SK-N-MC (cell line): ENCODE data around the gene CRISPLD2.
"Not testable (repeated sequence)": the region's sequence is repeated elsewhere in the genome, so short reads cannot be mapped to it uniquely, and the experiment has no call there.

Experiments used
- DNase-seq: peaks from one replicate; pipeline ENCODE4 v3.0.0-alpha.2; 2011; ENCODE audit warnings: low read depth, low spot score
- H3K27ac ChIP-seq: fragments of 200-600 bp; sonication (generic); 2 replicates; pipeline ENCODE4 v1.5.1; 2016; ENCODE audit warnings: mixed run types
- H3K36me3 ChIP-seq: fragments of 200-600 bp; sonication (generic); 2 replicates; pipeline ENCODE4 v1.6.1; 2017; ENCODE audit warnings: antibody characterized with exemption, low read length, mixed read lengths; ENCODE audit not compliant: insufficient read depth
- H3K4me3 ChIP-seq: fragments of 200-600 bp; sonication (generic); 2 replicates; pipeline ENCODE4 v1.5.1; 2016
- H3K9ac ChIP-seq: fragments of 200-600 bp; sonication (generic); 2 replicates; pipeline ENCODE4 v1.8.0; 2017; ENCODE audit warnings: mixed run types, mixed read lengths; ENCODE audit not compliant: insufficient read length
- H3K9me3 ChIP-seq: fragments of 200-600 bp; sonication (generic); 2 replicates; pipeline ENCODE4 v1.6.1; 2017; ENCODE audit warnings: low read depth, mild to moderate bottlenecking, antibody characterized with exemption, low read length, moderate library complexity, mixed read lengths
- EZH2 ChIP-seq: fragments of 200-600 bp; sonication (generic); IDR thresholded peaks from one replicate; pipeline ENCODE4 v1.6.1; 2017; ENCODE audit warnings: antibody characterized with exemption
- FOXP2 ChIP-seq: optimal IDR thresholded peaks from 2 replicates; pipeline ENCODE3; 2011; ENCODE audit warnings: mild to moderate bottlenecking, moderate library complexity; ENCODE audit not compliant: insufficient read depth; ENCODE audit errors: extremely low read length, control extremely low read depth
- POLR2AphosphoS5 ChIP-seq: IDR thresholded peaks from 2 replicates; pipeline ENCODE4 v1.6.1; 2012; ENCODE audit warnings: mild to moderate bottlenecking, low read depth, low read length, borderline replicate concordance

The CRISPLD2 gene

DNA sequence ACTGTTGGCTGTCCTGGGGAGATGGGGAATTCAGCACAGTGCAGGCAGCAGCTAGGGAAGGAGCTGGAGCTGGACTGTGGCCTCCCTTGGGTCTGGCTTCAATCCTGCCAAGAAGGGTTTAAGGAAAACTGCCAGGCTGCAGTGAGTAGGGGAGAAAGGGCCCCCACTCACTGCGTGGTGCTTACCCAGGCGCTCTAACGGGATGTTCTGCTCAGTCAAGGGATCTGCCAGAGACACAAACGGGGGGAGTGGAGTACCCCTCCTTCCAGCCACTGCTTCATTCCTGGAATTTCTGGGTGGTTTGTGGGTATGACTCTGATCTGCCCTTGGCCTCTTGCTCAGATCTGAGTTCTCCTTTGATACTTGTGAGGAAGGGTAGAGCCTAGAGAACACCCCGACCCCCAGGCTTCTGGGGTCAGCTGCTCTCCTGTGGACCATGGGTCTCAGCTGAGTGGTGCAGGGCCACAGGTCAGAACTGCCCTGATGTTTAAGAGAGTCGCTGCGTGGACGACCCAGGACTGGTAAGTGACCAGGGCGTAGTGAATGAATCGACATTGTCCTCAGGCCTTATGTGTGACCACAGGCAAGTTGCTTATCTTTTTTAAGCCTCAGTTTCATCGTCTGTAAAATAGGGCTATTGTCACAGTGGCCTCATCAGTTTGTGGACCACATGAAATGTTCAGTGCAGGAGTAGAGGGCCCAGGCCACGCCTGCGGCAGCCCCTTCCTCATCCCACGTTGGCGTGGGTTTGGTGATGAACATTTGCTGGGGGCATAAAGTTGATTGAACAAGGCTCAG is 9.6 kb downstream of the CRISPLD2 start:
- H3K27ac ChIP-seq: no peak overlapping the region
- no peaks in the 10 kb centered on the region for H3K36me3 ChIP-seq
- DNase-seq: no peak
- no peak for TF ChIP-seq POLR2AphosphoS5
- TF ChIP-seq FOXP2: no peak
- no peak for TF ChIP-seq EZH2
- no peak overlapping the region for H3K4me3 ChIP-seq
- no peak overlapping the region for H3K9ac ChIP-seq
- no peaks in the 10 kb centered on the region for H3K9me3 ChIP-seq

DNA sequence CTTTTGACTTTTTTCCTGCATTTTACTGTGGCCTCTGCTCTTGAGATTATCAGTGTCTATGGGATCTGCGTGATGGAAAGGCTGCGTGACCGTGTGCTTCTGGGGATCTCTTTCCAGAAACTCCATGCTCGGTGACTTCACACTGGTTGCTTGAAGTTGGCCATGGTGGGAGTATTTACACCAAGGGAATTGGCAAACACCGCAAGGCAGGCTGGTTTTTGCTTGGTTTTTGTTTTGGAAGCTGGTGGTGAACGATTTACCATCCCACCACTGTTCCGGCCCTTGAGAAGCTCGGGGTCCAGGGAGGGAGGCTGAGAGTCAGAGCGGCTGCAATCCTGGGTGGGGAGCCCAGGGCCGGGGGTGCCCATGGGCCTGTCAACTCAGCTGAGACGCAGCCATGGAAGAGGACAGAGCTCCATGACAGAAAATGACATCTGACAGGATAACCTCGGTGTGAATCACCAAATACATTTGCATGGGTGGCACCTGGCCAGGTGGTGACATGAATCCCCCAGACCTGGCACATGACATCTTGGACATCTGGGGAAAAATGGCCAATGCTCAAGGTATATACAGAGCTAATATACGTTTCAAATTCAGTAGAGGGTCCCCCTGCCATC is 11.1 kb downstream of the CRISPLD2 start:
- Histone ChIP-seq H3K27ac (no peak overlapping the region), H3K9ac (no peak overlapping the region), H3K9me3 (no peaks in the 10 kb centered on the region), H3K4me3 (no peak overlapping the region), H3K36me3 (no peaks in the 10 kb centered on the region)
- DNase-seq: no peak
- TF ChIP-seq EZH2: no peak
- TF ChIP-seq POLR2AphosphoS5: no peak
- TF ChIP-seq FOXP2: no peak

DNA sequence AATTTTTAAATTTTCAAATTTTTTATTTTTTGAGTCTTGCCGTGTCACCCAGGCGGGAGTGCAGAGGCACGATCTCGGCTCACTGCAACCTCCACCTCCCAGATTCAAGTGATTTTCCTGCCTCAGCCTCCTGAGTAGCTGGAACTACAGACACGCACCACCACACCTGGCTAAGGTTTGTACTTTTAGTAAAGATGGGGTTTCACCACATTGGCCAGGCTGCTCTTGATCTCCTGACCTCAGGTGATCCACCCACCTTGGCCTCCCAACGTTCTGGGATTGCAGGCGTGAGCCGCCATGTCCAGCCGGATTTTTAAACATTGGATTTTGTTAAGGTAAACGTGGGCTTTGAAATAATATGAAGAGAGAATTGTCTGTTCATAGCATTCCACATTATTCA is 11.9 kb downstream of the CRISPLD2 start:
- DNase-seq, H3K36me3 ChIP-seq, H3K27ac ChIP-seq, H3K9me3 ChIP-seq, H3K9ac ChIP-seq, H3K4me3 ChIP-seq: not testable (repeated sequence)

DNA sequence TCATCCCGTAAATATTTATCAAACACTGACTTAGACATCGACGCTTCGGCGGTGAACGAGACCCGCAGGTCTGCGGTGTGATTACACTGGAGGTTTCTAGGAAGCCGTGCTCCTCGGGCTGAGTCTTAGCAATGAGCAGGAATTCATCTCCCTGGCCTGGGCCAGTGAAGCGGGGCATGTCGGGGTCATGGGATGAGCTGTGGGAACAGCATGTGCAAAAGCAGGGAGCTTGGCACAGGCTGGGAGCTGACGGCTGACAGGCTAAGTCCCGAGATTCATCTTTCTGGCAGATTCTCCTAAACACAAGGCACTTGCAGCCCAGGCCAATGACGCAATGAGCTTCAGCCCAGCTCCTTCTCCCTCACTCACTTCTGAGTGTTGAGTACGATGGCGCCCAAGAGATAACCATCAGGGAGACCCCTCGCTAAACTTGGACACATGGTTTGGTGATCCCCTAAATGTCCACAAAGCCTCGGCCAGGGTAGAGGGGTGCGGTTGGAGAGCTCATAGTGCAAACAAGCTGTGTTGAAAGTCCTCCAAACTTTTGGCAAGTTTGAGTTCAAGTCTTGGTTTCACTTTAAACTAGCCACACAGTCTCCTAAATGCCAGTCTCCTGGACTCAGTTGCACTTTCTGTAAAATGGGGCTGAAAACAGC is 12.8 kb downstream of the CRISPLD2 start:
- Histone ChIP-seq H3K9ac (no peak overlapping the region), H3K36me3 (no peaks in the 10 kb centered on the region), H3K27ac (no peak overlapping the region), H3K9me3 (no peaks in the 10 kb centered on the region), H3K4me3 (no peak overlapping the region)
- no peak for DNase-seq
- TF ChIP-seq EZH2 (no peak), FOXP2 (no peak)

DNA sequence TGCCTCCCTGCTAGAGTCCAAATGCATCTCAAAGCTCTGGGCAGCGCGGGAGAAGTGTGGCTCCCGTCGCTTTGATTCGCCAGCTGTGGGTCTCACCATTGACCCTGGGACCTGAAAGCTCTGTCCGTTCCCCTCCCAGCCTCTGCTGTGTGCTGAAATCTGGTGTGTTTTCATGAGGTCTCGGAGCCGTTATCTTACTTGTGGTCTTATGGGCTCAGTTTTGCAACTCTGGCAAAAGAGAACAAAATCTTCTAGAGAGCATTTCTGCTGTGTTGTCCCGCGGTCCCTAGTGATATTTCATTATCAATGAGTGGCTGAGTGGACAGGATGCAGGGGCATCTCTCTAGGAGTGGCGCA is 13.3 kb downstream of the CRISPLD2 start:
- Histone ChIP-seq H3K36me3 (no peaks in the 10 kb centered on the region), H3K27ac (no peak overlapping the region), H3K9me3 (no peaks in the 10 kb centered on the region), H3K4me3 (no peak overlapping the region), H3K9ac (no peak overlapping the region)
- no peak for DNase-seq
- no peak for TF ChIP-seq EZH2
- no peak for TF ChIP-seq FOXP2
- TF ChIP-seq POLR2AphosphoS5: no peak

DNA sequence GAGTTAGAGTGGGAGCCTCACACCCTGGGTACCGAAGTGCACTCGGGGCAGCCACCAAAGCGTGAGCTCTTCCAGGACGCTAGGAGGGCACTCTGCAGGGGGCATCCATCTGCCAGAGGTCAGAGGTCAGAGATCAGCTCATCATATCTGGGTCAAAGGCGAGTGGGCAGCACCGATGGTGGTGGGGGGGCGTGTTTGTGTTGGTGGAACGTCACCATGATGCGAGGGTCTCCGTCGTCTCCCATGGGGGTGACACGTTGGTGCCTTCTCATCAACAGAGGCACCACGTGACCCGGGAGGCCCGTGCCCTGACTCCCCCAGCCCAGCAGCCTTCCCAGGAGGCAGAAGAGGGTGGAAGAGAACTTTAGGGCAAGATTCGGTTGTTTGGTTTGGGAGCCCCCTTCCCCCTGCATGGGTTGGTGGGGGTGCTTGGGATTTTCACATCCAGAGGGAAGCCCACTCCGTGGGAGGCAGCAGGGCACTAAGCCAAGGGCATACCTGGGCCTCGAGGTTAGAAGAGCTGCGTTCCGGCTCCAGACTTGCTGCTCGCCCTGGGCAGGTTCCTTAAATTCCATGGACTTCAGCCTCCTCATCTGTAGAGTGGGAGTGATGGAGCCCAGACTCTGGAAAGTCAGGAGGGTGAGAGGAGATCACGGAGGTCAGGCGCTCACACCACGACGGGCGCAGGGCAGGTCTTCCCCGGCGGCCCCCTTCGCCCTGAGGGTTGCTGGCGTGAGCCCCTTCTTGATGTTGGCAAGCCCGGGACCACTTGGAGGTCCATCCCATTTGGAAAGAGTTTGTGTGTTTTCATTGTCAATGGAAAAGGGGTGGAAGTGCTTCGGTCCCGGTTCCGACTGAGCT is 14.0 kb downstream of the CRISPLD2 start:
- H3K9me3 ChIP-seq: no peaks in the 10 kb centered on the region
- no peak overlapping the region for H3K9ac ChIP-seq
- no peak overlapping the region for H3K4me3 ChIP-seq
- DNase-seq: no peak
- H3K36me3 ChIP-seq: no peaks in the 10 kb centered on the region
- TF ChIP-seq FOXP2 (no peak), POLR2AphosphoS5 (no peak)
- H3K27ac ChIP-seq: no peak overlapping the region

DNA sequence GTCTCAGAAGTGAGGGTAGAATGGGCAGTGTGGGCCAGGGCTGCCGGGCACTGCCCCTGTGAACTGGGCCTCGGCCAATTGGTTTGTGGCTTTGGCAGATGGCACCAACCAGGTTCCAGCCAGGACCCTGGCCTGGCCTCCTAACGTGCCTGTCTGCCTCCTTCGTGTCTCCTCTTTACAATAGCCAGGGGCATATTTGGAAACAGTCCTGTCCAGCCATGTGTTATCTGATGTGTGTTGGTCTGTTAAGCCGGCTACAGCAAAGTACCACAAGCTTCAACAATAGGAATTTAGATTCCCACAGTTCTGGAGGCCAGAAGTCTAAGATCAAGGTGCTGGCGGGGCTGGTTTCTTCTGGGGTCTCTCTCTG is 14.6 kb downstream of the CRISPLD2 start:
- no peak overlapping the region for H3K27ac ChIP-seq
- H3K4me3 ChIP-seq: no peak overlapping the region
- no peaks in the 10 kb centered on the region for H3K9me3 ChIP-seq
- no peaks in the 10 kb centered on the region for H3K36me3 ChIP-seq
- TF ChIP-seq POLR2AphosphoS5: no peak
- TF ChIP-seq EZH2: no peak
- no peak for TF ChIP-seq FOXP2
- no peak for DNase-seq
- no peak overlapping the region for H3K9ac ChIP-seq

DNA sequence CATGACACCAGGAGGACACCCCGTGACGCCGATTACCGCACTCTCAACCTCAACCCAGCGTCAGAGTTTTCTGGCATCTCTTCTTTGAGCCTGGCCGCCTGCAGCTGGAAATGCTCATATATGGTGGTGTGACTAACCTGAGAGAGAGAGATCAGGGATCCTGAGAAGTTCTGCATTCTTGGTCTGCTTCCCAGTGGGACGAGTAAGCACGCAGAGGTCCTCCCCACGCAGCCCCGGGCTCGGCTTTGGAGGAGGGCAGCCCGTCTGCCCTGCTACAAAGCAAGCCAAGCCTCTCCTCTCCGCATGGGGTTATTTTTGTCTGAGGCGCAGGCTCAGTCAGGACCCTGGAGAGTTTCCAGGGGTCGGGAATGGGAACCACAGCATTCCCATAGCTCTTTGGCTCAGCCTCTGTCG is 16.5 kb downstream of the CRISPLD2 start:
- Histone ChIP-seq H3K9me3 (no peaks in the 10 kb centered on the region), H3K9ac (no peak overlapping the region), H3K27ac (no peak overlapping the region), H3K4me3 (no peak overlapping the region), H3K36me3 (no peaks in the 10 kb centered on the region)
- TF ChIP-seq FOXP2: no peak
- TF ChIP-seq POLR2AphosphoS5: no peak
- TF ChIP-seq EZH2: no peak
- no peak for DNase-seq
